CD4-positive, alpha-beta T cell treated with Interleukin-12 subunit alpha and Interleukin-12 subunit beta, for 1 hour (primary cell): ENCODE results near the gene UQCC2.

Experiments
- DNase-seq: peaks from one replicate; pipeline ENCODE4 v3.0.0-alpha.2; 2020

The UQCC2 gene

DNA sequence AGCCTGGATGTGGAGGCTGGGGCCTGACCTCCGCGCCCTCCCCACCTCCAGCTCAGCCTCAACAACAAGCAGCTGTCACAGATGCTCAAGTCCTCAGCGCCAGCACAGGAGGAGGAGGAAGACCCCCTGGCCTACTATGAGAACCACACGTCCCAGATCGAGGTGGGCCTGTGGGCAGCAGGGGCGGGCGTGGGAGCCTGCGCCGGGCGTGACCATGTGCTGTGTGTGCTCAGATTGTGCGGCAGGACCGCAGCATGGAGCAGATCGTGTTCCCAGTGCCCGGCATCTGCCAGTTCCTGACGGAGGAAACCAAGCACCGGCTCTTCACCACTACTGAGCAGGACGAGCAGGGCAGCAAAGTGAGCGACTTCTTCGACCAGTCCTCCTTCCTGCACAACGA lies 23.5 kb downstream of the UQCC2 start:
- DNase-seq = no peak

DNA sequence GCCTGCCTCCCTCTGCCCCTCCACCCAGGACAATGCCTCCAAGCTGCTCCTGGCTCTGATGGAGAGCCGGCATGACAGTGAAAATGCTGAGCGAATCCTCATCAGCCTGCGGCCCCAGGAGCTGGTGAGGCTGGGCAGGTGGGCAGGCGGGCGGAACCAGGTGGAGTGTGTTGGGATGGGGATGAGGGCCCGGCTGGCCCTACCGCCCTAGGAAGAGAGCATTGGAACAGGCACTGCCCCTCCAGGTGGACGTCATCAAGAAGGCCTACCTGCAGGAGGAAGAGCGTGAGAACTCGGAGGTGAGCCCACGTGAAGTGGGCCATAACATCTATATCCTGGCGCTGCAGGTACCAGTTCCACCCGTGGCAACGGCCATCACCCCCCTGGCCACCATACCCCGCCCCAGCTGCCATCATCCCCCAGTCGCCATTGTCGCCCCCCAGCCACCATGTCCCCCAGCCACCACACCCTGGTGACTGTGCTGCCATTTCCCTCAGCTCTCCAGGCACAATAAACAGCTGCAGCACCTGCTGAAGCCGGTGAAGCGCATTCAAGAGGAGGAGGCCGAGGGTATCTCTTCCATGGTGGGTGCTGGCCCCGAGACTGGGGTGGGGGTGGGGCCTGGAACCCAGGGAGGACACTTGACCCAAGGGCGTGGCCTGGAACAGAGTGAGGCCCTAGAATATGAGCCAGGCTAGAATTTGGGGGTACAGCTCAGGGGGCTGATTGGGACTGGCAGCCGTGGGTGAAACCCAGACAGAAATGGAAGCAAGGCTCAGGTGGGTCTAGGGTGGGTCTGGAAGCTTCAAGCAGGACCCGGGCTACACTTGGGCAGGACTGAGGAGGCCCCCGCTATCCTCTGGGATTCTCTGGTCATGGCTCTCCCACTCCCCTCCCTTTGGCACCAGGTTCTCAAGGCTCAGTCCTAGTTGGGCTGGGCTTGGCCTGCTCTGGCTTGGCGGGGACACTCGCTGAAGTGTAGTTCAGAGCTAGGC lies 24.2 kb downstream of the UQCC2 start:
- DNase-seq = no peak

DNA sequence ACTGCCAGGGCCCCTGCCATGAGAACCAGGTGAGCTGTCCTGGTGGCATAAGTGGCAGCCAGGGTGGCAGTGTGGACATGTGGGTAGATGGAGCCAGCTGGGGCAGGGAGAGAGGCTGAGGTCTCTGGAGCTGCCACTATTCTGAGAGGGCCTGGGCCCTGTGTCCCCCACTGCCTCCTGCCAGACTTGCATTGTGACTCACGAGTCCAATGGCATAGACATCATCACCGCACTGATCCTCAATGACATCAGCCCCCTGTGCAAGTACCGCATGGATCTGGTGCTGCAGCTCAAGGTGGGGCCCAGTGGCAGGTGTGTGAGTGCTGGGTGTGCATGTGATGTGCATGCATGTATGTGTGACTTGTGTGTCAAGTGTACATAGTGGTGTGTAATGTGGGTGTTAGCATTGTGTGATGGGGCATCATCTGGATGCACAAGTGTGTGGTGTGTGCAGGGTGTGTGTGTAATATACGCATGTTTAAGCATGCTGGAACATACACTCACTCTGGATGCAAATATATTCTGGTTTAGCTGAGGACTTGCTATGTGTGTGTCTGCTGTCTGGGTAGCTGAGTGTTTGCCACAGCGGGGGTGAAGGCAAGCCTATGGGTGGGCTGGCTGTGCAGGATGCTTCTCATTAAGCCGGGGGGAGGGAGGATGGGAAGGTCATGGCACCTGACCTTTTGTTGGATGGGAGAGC lies 25.1 kb downstream of the UQCC2 start:
- DNase-seq = no peak

DNA sequence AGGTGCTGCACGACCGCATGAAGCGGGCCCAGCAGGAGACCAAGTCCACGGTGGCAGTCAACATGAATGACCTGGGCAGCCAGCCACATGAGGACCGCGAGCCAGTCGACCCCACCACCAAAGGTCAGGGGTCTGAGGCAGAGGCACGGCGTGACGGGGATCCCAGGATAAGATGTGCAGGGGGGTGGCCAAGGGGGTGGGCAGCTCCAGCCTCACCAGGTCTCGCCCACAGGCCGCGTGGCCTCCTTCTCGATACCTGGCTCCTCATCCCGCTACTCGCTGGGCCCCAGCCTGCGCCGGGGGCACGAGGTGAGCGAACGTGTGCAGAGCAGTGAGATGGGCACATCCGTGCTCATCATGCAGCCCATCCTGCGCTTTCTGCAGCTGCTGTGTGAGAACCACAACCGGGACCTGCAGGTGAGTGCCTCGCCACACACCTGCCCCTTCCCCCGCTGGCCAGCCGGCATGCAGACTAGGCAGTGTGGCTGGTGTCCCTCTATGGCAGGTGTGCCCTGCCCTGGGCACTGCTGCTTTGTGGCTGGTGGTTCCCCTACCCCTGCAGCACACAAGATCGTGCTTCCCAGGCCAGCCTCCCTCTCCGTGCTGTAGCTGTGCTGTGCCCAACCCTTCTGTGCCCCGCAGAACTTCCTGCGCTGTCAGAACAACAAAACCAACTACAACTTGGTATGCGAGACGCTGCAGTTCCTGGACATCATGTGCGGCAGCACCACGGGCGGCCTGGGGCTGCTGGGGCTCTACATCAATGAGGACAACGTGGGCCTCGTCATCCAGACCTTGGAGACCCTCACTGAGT lies 25.9 kb downstream of the UQCC2 start:
- no peak for DNase-seq

DNA sequence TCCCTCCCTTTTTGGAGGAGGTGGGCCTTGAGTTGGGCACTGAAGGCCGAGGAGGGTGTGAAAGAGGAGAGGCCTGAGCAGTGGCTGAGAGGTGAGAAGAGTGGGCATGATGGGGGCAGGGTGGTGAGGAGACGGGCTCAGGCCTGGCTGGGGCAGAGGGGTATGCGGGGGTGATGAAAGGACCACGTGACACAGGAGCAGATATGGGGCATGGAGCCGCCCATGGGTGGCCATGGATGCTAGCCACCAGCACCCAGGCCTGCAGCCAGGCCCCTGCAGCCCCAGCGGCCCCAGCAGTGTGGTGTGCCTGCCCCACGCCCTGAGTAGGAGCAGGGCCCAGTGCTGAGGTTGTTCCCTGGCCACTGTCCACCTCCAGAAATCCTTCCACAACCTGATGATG lies 26.5 kb downstream of the UQCC2 start:
- DNase-seq = no peak

DNA sequence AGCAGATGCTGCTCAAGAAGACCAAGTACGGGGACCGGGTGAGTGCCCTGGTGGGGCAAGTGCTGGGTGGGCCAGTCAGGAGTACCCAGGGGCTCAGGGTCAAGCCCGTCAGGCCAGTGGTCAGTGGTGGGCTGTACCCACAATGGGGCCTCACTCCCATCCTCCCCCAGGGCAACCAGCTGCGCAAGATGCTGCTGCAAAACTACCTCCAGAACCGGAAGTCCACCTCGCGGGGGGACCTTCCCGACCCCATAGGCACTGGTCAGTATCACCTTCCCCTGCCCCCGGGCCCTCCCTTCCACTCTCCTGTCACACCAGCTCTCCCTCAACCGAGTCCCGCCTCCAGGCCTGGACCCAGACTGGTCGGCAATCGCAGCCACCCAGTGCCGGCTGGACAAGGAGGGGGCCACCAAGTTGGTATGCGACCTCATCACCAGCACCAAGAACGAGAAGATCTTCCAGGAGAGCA lies 27.0 kb downstream of the UQCC2 start:
- DNase-seq = no peak

DNA sequence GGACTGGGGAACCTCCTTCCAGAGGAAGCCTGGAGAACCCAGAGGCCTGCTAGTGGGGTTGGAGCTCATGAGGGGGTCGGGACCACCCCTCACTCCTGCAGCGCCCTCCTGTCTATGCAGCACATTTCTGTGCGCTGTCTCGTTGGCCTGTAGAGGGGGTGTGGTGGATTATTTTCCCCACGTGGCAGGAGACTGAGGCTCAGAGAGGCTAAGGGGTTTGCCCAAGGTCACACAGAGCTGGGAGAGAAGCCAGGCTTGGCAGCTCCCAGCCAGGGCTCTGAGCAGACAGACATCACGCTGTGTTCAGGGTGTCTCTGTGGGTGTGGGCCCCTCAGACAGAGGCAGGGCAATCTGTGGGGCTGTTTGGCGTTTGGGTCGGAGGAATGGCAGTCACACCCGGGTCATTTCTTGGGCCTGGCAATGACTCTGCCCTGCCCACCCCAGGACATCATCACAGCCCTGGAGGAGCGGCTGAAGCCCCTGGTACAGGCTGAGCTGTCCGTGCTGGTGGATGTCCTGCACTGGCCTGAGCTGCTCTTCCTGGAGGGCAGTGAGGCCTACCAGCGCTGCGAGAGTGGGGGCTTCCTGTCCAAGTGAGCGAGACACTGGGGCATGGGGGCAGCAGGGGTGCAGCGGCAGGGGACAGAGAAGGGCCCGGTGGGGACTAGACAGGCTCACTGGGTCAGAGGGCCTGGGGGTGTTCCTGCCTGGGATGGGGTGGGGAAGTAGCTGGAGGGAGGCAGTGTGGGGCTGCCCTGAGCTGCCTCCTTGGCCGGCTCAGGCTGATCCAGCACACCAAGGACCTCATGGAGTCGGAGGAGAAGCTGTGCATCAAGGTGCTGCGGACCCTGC lies 27.7 kb downstream of the UQCC2 start:
- DNase-seq = no peak

DNA sequence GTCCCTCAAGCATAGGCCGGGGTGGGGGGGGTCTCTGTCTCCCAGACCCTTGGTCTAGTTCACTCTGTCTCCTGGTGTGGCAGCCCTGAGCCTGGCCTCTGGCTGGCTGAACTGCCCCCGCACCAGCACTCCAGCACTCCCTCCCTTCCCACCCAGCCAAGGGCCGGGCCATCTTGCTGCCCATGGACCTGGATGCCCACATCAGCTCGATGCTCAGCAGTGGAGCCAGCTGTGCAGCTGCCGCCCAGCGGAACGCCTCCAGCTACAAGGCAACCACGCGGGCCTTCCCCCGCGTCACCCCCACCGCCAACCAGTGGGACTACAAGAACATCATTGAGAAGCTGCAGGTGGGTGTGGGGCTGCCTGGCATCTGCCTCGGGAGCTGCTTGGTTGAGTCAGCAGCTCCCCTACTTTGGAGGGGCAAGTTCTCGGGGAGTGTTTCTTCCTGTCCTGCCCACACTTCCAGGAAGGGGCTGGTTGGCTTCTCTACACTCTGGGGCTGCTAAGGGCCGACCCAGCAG lies 28.4 kb downstream of the UQCC2 start:
- peak; percentile 22 for DNase-seq

DNA sequence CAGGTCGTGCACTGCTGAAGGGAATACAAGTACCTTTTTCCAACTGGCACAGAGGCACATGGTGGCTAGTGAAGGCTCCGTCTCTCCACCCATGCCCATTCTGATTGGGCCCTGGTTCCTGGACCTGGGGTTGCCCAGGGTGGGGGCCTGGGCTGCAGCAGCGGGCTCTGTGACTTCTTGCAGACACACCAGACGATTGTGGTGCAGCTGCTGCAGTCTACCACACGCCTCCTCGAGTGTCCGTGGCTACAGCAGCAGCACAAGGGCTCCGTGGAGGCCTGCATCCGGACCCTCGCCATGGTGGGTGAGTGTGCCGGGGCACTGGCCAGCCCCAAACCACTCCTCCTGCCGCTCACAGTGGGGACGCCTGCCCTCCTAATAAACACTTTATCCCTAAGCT lies 29.2 kb downstream of the UQCC2 start:
- no peak for DNase-seq

DNA sequence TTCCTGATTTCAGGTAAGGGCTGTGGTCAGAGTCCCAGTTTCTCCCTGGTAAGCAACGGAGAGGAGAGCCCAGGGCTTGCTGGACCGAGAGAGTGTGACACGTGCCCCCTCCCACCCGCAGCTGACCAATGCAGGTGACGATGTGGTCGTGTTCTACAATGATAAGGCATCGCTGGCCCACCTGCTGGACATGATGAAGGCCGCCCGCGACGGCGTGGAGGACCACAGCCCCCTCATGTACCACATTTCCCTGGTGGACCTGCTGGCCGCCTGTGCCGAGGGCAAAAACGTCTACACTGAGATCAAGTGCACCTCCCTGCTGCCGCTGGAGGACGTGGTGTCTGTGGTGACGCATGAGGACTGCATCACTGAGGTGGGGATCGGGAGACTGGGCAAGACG lies 31.7 kb downstream of the UQCC2 start:
- no peak for DNase-seq

DNA sequence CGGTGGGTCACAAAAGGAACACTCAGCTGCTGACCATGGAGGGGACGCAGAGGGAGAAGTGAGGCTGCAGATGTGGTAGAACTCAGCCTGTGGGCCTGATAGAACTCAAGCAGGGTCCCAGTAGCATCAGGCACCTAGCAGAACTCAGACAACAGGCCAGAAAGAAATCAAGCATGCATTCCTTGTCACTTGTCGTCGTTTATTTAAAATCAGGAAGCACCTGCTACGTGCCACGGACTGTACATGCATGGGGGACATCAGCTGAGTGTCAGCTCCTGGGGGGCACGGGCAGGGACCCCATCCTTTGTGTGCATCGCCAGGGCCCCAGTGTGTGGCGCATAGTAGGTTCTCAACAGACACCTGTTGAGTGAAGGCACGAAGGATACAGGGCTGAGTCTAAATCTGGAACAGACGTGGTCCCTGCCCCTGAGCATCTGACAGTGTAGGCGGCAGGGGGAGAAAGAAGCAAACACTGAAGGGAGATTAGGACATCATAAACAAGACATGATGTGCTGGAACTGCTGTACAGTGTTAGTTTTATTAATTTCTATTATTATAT lies 32.5 kb downstream of the UQCC2 start:
- DNase-seq = no peak

DNA sequence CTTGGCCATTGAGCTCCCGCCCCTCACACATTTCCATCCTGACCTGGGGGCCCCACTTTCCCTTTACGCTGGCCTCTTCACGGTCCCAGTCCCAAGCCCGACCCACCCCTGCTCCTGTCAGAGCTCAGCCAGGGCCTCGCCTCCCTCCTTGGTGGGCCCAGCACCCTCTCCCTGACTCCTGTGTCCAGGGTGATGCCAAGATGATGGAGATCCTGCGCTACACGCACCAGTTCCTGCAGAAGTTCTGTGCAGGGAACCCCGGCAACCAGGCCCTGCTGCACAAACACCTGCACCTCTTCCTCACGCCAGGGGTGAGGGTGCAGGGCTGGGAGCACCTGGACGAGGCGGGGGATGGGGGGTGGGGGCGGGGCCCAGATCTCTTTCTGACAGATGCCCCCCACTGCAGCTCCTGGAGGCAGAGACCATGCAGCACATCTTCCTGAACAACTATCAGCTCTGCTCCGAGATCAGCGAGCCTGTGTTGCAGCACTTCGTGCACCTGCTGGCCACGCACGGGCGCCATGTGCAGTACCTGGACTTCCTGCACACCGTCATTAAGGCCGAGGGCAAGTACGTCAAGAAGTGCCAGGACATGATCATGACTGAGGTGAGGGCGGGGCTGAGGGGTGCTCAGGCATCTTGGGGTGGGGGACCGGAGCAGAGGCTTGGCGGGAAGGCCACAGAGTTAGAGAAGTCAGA lies 33.1 kb downstream of the UQCC2 start:
- no peak for DNase-seq

DNA sequence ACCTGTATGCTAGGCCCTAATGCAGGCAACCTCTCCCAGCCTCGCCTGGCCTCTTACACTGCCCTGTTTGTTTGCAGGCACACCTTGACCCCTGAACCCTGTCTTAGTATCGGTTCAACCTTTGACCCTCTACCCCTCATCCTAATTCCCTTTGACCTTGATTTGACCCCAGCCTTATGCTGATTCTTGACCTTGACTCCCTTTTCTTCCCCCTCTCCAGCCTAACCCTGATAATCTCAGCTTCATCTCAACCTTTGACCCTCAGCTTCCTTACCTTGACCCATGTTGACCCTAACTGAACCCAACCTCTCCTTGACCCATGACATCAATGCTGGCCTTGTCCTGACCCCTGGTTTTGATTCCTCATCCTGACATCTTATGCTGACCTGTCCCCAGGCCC lies 33.8 kb downstream of the UQCC2 start:
- no peak for DNase-seq

DNA sequence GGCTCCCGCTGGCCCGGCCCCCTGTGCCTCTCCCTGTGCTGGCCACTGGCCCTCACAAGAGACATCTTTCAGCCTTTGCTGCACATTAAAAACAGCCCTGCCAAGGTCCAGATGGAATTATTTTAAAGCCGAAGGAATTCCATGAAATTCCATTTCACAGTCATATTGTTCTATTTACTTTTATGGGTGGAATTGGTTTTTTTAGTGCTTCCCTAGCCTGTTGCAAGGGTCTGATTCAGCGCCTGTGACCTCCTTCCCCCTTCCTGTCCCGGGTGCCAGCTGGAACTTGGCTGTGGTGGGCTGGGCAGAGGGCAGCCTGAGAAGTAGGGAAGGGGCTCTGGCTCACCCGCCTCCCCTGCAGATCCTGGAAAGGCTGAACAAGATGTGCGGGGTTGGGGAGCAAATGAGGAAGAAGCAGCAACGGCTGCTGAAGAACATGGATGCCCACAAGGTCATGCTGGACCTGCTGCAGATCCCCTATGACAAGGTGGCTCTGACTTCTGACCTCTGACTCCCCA lies 34.3 kb downstream of the UQCC2 start:
- no peak for DNase-seq

DNA sequence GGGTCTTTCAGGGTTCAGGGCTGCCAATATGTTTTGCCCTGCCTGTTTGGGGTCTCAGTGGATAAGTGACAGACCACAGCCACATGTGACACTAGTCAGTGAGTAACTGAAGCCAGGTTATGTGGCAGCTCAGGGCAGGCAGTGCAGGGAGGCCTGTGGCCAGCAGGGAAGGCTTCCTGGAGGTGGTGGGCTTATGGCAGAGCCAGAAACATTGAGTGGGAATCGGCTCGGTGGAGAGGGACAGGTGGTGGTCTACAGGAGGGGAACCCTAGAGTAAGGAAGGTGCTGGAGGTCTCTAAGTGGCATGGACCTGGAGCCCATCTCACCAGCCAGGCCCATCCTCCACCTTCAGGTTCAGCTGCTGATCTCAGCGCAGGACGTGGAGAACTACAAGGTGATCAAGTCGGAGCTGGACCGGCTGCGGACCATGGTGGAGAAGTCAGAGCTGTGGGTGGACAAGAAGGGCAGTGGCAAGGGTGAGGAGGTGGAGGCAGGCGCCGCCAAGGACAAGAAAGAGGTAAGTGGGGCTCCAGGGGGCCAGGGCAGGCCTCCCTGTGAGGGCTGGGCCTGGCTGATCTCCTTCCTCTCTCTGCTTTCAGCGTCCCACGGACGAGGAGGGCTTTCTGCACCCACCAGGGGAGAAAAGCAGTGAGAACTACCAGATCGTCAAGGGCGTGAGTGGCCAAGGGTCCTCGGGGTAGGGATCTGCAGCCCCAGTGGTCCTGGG lies 34.9 kb downstream of the UQCC2 start:
- DNase-seq = no peak

DNA sequence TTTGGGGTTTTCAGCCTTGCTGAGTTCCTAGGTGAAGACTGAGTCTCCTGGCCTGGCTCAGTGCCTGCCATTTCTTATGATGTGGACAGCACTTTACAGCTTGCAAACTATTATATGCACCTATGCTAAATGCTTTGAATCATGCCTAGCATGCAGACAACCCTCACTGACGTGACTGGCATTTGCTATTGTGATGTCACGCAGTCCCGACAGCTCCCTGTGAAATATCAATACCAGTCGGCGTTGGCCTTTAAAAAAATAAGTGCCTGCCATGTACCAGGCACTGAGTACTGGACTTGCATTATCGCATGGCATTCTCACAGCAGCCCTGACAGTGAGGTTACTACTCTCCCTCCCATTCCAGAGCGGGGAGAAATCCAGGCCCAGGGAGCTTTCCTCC lies 35.5 kb downstream of the UQCC2 start:
- DNase-seq = no peak

DNA sequence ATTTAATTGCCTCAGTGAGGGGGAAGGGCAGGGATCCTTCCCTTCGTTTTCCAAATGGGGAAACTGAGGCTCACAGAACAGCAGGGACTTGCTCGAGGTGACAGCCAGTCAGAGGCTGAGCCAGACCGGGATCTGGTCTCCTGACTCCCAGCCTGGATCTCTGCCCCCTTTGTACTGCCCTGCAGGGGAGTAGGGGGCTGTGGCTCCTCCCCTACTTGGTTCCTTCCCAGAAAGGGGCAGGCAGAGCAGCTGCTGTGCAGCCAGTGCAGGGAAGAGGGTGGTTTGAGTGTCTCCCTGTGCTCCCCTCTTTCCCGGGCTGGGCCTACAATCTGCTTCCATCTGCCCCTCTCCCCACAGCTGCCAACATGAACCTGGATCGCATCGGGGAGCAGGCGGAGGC lies 37.6 kb downstream of the UQCC2 start:
- DNase-seq = no peak

DNA sequence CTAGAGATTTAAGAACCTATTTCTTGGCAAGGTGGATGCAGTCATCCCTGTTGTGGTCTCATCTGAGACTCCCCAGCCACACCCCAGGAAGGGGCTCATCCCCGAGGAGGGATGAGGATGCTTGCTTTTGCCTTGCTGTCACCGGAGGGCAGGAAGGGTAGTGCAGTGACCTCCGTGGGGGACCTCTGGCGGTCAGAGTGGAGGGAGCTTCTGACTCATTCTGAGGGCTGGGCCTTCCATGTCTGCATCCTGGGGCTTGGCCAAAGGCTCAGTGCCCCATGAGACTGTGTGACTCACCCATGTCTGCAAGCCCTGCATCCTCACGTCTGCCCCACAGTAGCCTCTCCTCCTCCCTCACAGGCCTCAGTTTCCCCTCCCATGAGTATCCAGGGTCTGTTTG lies 38.7 kb downstream of the UQCC2 start:
- DNase-seq = no peak

DNA sequence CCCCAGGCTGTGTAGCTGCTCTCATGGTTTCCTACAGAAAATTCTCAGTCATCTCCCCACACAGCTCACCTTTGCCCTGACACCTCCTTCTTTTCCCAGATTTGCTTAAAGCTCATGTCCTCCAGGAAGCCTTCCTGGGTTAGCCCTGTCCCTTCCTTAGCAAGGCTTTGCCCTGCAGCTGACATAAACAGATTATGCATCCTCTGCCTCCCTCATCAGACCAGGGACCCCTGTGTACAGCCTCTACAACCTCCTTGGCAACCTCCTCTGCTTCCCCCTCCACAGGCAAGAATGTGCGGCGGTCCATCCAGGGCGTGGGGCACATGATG lies 39.8 kb downstream of the UQCC2 start:
- DNase-seq = no peak
